Measurements from ENCODE around the gene SMU1.
A peak's percentile ranks its signal among the peaks of the same experiment; 100 is the strongest.
"Not testable (repeated sequence)": the region's sequence is repeated elsewhere in the genome, so short reads cannot be mapped to it uniquely, and the experiment has no call there.

SMU1 gene

GRCh38 chr9:33097192-33097591 is 20.7 kb upstream of the SMU1 start:
- Mint-ChIP-seq H3K27me3 (no peaks in the 10 kb centered on the region), H3K27ac (no peak overlapping the region), H3K9me3 (no peaks in the 10 kb centered on the region), H3K36me3 (ENCODE audit: low read depth) (no peaks in the 10 kb centered on the region), H3K4me3 (no peak overlapping the region), H3K4me1 (ENCODE audit: low read depth) (peaks cover 11% of the 10 kb centered on the region)
- no peak for DNase-seq

GRCh38 chr9:33092634-33093033 is 16.2 kb upstream of the SMU1 start:
- no peaks in the 10 kb centered on the region for H3K36me3 Mint-ChIP-seq (ENCODE audit: low read depth)
- H3K4me3 Mint-ChIP-seq = peak overlapping the region; percentile 7
- no peak for DNase-seq
- H3K9me3 Mint-ChIP-seq = no peaks in the 10 kb centered on the region
- no peaks in the 10 kb centered on the region for H3K27me3 Mint-ChIP-seq
- H3K27ac Mint-ChIP-seq = peak overlapping the region; percentile 74
- peaks cover 16% of the 10 kb centered on the region for H3K4me1 Mint-ChIP-seq (ENCODE audit: low read depth)

GRCh38 chr9:33085672-33086071 is 9.2 kb upstream of the SMU1 start:
- not testable (repeated sequence) for H3K9me3 Mint-ChIP-seq; DNase-seq; H3K36me3 Mint-ChIP-seq (ENCODE audit: low read depth); H3K4me1 Mint-ChIP-seq (ENCODE audit: low read depth); H3K27ac Mint-ChIP-seq; H3K27me3 Mint-ChIP-seq; H3K4me3 Mint-ChIP-seq

- Mint-ChIP-seq H3K4me3 (peak overlapping the region; percentile 5), H3K27me3 (no peaks in the 10 kb centered on the region), H3K27ac (peak overlapping the region; percentile 85), H3K4me1 (ENCODE audit: low read depth) (peaks cover 14% of the 10 kb centered on the region), H3K36me3 (ENCODE audit: low read depth) (no peaks in the 10 kb centered on the region), H3K9me3 (no peaks in the 10 kb centered on the region)
- peak; percentile 44 for DNase-seq
Measured at GRCh38 chr9:33082538-33083326, 6.3 kb upstream of the SMU1 start.

GRCh38 chr9:33082128-33082527 is 5.7 kb upstream of the SMU1 start:
- peak overlapping the region; percentile 5 for H3K4me3 Mint-ChIP-seq
- no peak for DNase-seq
- no peaks in the 10 kb centered on the region for H3K9me3 Mint-ChIP-seq
- no peaks in the 10 kb centered on the region for H3K27me3 Mint-ChIP-seq
- H3K36me3 Mint-ChIP-seq (ENCODE audit: low read depth) = no peaks in the 10 kb centered on the region
- H3K4me1 Mint-ChIP-seq (ENCODE audit: low read depth) = peaks cover 17% of the 10 kb centered on the region
- peak overlapping the region; percentile 85 for H3K27ac Mint-ChIP-seq

GRCh38 chr9:33081128-33081851 is 4.8 kb upstream of the SMU1 start:
- peak; percentile 59 for DNase-seq
- Mint-ChIP-seq H3K27ac (no peak overlapping the region), H3K4me1 (ENCODE audit: low read depth) (peaks cover 20% of the 10 kb centered on the region), H3K4me3 (no peak overlapping the region), H3K9me3 (no peaks in the 10 kb centered on the region), H3K36me3 (ENCODE audit: low read depth) (peaks cover 2% of the 10 kb centered on the region), H3K27me3 (no peaks in the 10 kb centered on the region)

GRCh38 chr9:33080534-33080933 is 4.1 kb upstream of the SMU1 start:
- Mint-ChIP-seq H3K36me3 (ENCODE audit: low read depth) (peaks cover 8% of the 10 kb centered on the region), H3K4me1 (ENCODE audit: low read depth) (peaks cover 22% of the 10 kb centered on the region), H3K9me3 (no peaks in the 10 kb centered on the region), H3K4me3 (no peak overlapping the region), H3K27me3 (no peaks in the 10 kb centered on the region), H3K27ac (no peak overlapping the region)
- no peak for DNase-seq

GRCh38 chr9:33068991-33069390 is 7.5 kb downstream of the SMU1 start:
- no peak overlapping the region for H3K4me3 Mint-ChIP-seq
- peaks cover 40% of the 10 kb centered on the region for H3K4me1 Mint-ChIP-seq (ENCODE audit: low read depth)
- DNase-seq = no peak
- H3K27me3 Mint-ChIP-seq = no peaks in the 10 kb centered on the region
- H3K27ac Mint-ChIP-seq = peak overlapping the region; percentile 29
- H3K9me3 Mint-ChIP-seq = no peaks in the 10 kb centered on the region
- peaks cover 93% of the 10 kb centered on the region for H3K36me3 Mint-ChIP-seq (ENCODE audit: low read depth)

- H3K4me3 Mint-ChIP-seq = no peak overlapping the region
- H3K4me1 Mint-ChIP-seq (ENCODE audit: low read depth) = peaks cover 15% of the 10 kb centered on the region
- no peak for DNase-seq
- peak overlapping the region; percentile 63 for H3K27ac Mint-ChIP-seq
- no peaks in the 10 kb centered on the region for H3K27me3 Mint-ChIP-seq
- peaks cover 91% of the 10 kb centered on the region for H3K36me3 Mint-ChIP-seq (ENCODE audit: low read depth)
- no peaks in the 10 kb centered on the region for H3K9me3 Mint-ChIP-seq
Measured at GRCh38 chr9:33065157-33066076, 11.1 kb downstream of the SMU1 start.

- no peak overlapping the region for H3K4me3 Mint-ChIP-seq
- DNase-seq = no peak
- H3K27me3 Mint-ChIP-seq = no peaks in the 10 kb centered on the region
- no peaks in the 10 kb centered on the region for H3K9me3 Mint-ChIP-seq
- H3K27ac Mint-ChIP-seq = peak overlapping the region; percentile 37
- H3K4me1 Mint-ChIP-seq (ENCODE audit: low read depth) = peaks cover 15% of the 10 kb centered on the region
- H3K36me3 Mint-ChIP-seq (ENCODE audit: low read depth) = peaks cover 88% of the 10 kb centered on the region
Measured at GRCh38 chr9:33051144-33051543, 25.3 kb downstream of the SMU1 start.

- Mint-ChIP-seq H3K27me3 (no peaks in the 10 kb centered on the region), H3K27ac (peak overlapping the region; percentile 88), H3K36me3 (ENCODE audit: low read depth) (peaks cover 90% of the 10 kb centered on the region), H3K4me1 (ENCODE audit: low read depth) (peaks cover 18% of the 10 kb centered on the region), H3K9me3 (no peaks in the 10 kb centered on the region), H3K4me3 (no peak overlapping the region)
- no peak for DNase-seq
Measured at GRCh38 chr9:33049680-33050361, 26.7 kb downstream of the SMU1 start.

- Mint-ChIP-seq H3K27me3 (no peaks in the 10 kb centered on the region), H3K36me3 (ENCODE audit: low read depth) (peaks cover 75% of the 10 kb centered on the region), H3K4me1 (ENCODE audit: low read depth) (peaks cover 32% of the 10 kb centered on the region), H3K9me3 (no peaks in the 10 kb centered on the region), H3K4me3 (no peak overlapping the region), H3K27ac (peak overlapping the region; percentile 23)
- no peak for DNase-seq
Measured at GRCh38 chr9:33048054-33048465, 28.4 kb downstream of the SMU1 start.

GRCh38 chr9:33046061-33046460 is 30.4 kb downstream of the SMU1 start:
- Mint-ChIP-seq H3K27me3 (no peaks in the 10 kb centered on the region), H3K27ac (peak overlapping the region; percentile 42), H3K36me3 (ENCODE audit: low read depth) (peaks cover 58% of the 10 kb centered on the region), H3K9me3 (no peaks in the 10 kb centered on the region), H3K4me3 (no peak overlapping the region), H3K4me1 (ENCODE audit: low read depth) (peaks cover 32% of the 10 kb centered on the region)
- DNase-seq = no peak

GRCh38 chr9:33044677-33045282 is 31.7 kb downstream of the SMU1 start:
- H3K27me3 Mint-ChIP-seq = no peaks in the 10 kb centered on the region
- DNase-seq = no peak
- H3K36me3 Mint-ChIP-seq (ENCODE audit: low read depth) = peaks cover 63% of the 10 kb centered on the region
- peak overlapping the region; percentile 73 for H3K4me3 Mint-ChIP-seq
- no peaks in the 10 kb centered on the region for H3K9me3 Mint-ChIP-seq
- peak overlapping the region; percentile 77 for H3K27ac Mint-ChIP-seq
- H3K4me1 Mint-ChIP-seq (ENCODE audit: low read depth) = peaks cover 27% of the 10 kb centered on the region
